ENCODE measurements around the gene UNC13B. TPM values are rescaled to one million over a fixed set of nuclear protein-coding genes. Genes with fewer than 3 reads are reported as not detected.
"Not testable (repeated sequence)": the region's sequence is repeated elsewhere in the genome, so short reads cannot be mapped to it uniquely, and the experiment has no call there.

UNC13B gene
- total RNA-seq, 1 experiment from 2014 or later, result 19.7 TPM

DNA sequence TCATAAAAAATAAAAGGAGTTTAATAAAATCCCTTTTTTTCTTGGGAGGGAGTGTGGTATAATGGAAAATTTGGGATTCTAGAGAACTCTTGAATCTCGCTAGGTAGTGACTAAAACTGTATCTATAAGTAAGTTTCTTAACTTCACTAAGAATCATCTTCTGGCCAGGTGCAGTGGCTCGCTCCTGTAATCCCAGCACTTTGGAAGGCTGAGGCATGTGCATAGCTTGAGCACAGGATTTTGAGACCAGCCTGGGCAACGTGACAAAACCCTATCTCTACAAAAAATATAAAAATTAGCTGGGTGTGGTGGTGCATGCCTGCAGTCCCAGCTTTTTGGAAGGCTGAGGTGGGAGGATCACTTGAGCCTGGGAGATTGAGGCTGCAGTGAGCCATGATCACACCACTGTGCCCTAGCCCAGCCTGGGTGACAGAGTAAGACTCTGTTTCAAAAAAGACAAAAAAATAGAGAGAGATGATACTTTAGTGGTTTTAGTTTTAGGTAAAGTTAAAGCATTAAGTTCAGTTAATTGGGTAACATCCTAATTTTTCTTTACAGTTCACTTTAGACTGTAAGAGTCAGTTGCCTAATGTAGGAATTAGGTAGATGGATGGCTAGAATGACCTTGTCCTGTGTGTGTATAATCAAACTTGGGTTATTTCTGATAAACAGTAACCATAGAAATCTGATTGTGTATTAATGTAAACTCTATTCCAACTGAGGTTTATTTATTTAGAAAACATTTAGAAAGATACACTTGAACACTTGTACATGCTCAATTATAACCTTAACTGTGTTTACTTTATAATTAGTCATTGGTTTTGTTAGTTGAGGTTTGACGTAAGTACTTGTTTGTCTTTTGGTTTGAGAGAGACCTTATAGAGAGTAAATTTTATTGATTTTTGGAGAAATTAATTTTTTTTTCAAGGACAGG is 17.8 kb downstream of the UNC13B start:
- ChIA-PET CTCF (no interaction called here), POLR2A (no interaction called here)
- BruUV-seq (replicated peaks), result no TSS peak
- H3K36me3 ChIP-seq (ENCODE audit: control insufficient read depth, insufficient read depth, low read length), result no peaks in the 10 kb centered on the region
- no peak for DNase-seq
- Mint-ChIP-seq H3K36me3 (ENCODE audit: insufficient read depth, unreplicated experiment) (no peaks in the 10 kb centered on the region), H3K27me3 (ENCODE audit: insufficient read depth, unreplicated experiment) (no peaks in the 10 kb centered on the region), H3K9me3 (ENCODE audit: unreplicated experiment) (peaks cover 26% of the 10 kb centered on the region), H3K27ac (ENCODE audit: unreplicated experiment) (no peak overlapping the region), H3K4me1 (ENCODE audit: low read depth, unreplicated experiment) (no peaks in the 10 kb centered on the region), H3K4me3 (ENCODE audit: unreplicated experiment) (no peak overlapping the region)
- H3K4me1 ChIP-seq, result no peaks in the 10 kb centered on the region
- TF ChIP-seq, protein P1, sequence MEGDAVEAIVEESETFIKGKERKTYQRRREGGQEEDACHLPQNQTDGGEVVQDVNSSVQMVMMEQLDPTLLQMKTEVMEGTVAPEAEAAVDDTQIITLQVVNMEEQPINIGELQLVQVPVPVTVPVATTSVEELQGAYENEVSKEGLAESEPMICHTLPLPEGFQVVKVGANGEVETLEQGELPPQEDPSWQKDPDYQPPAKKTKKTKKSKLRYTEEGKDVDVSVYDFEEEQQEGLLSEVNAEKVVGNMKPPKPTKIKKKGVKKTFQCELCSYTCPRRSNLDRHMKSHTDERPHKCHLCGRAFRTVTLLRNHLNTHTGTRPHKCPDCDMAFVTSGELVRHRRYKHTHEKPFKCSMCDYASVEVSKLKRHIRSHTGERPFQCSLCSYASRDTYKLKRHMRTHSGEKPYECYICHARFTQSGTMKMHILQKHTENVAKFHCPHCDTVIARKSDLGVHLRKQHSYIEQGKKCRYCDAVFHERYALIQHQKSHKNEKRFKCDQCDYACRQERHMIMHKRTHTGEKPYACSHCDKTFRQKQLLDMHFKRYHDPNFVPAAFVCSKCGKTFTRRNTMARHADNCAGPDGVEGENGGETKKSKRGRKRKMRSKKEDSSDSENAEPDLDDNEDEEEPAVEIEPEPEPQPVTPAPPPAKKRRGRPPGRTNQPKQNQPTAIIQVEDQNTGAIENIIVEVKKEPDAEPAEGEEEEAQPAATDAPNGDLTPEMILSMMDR (IDR thresholded peaks at IDR 0.05; ENCODE audit: insufficient read depth in 1 of 2, low read depth in 1 of 2, low read length in 1 of 2, severe bottlenecking in 1 of 2, unreplicated experiment in 1 of 2), result no peak
- H3K4me3 ChIP-seq (ENCODE audit: low read depth, low read length), result no peak overlapping the region
- H3K9me3 ChIP-seq, result no peaks in the 10 kb centered on the region
- H3K27me3 ChIP-seq (replicated peaks; ENCODE audit: control insufficient read depth, insufficient read depth, low read length), result no peaks in the 10 kb centered on the region
- intact Hi-C loops (cut with micrococcal nuclease; ENCODE audit: unreplicated experiment), result no loop called here

DNA sequence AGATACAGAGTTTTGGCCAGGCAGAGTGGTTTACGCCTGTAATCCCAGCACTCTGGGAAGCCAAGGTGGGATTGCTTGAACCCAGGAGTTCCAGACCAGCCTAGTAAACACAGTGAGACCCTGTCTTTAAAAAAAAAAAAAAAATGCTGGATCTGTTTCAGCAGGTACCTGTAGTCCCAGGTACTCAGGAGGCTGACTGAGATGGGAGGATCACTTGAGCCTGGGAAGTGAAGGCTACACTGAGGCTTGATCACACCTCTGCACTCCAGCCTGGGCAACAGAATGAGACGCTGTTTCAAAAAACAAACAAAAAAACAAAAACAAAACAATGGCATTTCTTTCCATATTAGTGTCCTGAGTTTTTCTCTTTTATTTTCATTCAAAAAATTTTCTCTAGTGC is 19.0 kb downstream of the UNC13B start:
- TF ChIP-seq, protein P1 (IDR thresholded peaks at IDR 0.05; ENCODE audit: insufficient read depth in 1 of 2, low read depth in 1 of 2, low read length in 1 of 2, severe bottlenecking in 1 of 2, unreplicated experiment in 1 of 2), result no peak
- no peaks in the 10 kb centered on the region for H3K36me3 Mint-ChIP-seq (ENCODE audit: insufficient read depth, unreplicated experiment)
- intact Hi-C loops (cut with micrococcal nuclease; ENCODE audit: unreplicated experiment), result no loop called here
- no peak for DNase-seq
- H3K36me3 ChIP-seq (ENCODE audit: control insufficient read depth, insufficient read depth, low read length), result no peaks in the 10 kb centered on the region
- no peaks in the 10 kb centered on the region for H3K27me3 ChIP-seq (replicated peaks; ENCODE audit: control insufficient read depth, insufficient read depth, low read length)
- no peak overlapping the region for H3K27ac Mint-ChIP-seq (ENCODE audit: unreplicated experiment)
- H3K4me3 Mint-ChIP-seq (ENCODE audit: unreplicated experiment), result no peak overlapping the region
- no TSS peak for BruUV-seq (replicated peaks)
- H3K4me1 ChIP-seq, result no peaks in the 10 kb centered on the region
- no peaks in the 10 kb centered on the region for H3K4me1 Mint-ChIP-seq (ENCODE audit: low read depth, unreplicated experiment)
- CTCF ChIA-PET, result no interaction called here
- POLR2A ChIA-PET, result no interaction called here
- H3K27me3 Mint-ChIP-seq (ENCODE audit: insufficient read depth, unreplicated experiment), result no peaks in the 10 kb centered on the region
- H3K4me3 ChIP-seq (ENCODE audit: low read depth, low read length), result no peak overlapping the region
- no peaks in the 10 kb centered on the region; the same call in 1 of the 2 replicates for H3K9me3 ChIP-seq
- peaks cover 19% of the 10 kb centered on the region for H3K9me3 Mint-ChIP-seq (ENCODE audit: unreplicated experiment)

DNA sequence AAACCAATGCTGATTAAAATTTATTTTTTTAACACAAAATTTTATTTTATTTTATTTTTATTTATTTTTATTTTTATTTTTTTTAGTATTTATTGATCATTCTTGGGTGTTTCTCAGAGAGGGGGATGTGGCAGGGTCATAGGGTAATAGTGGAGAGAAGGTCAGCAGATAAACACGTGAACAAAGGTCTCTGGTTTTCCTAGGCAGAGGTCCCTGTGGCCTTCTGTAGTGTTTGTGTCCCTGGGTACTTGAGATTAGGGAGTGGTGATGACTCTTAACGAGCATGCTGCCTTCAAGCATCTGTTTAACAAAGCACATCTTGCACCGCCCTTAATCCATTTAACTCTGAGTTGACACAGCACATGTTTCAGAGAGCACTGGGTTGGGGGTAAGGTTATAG is 20.6 kb downstream of the UNC13B start:
- H3K4me1 ChIP-seq; BruUV-seq (replicated peaks); H3K9me3 ChIP-seq; POLR2A ChIA-PET; DNase-seq; H3K27me3 Mint-ChIP-seq (ENCODE audit: insufficient read depth, unreplicated experiment); H3K4me3 Mint-ChIP-seq (ENCODE audit: unreplicated experiment); H3K4me3 ChIP-seq (ENCODE audit: low read depth, low read length); intact Hi-C loops (cut with micrococcal nuclease; ENCODE audit: unreplicated experiment); H3K27ac Mint-ChIP-seq (ENCODE audit: unreplicated experiment); H3K27me3 ChIP-seq (replicated peaks; ENCODE audit: control insufficient read depth, insufficient read depth, low read length); H3K36me3 Mint-ChIP-seq (ENCODE audit: insufficient read depth, unreplicated experiment); H3K4me1 Mint-ChIP-seq (ENCODE audit: low read depth, unreplicated experiment); H3K36me3 ChIP-seq (ENCODE audit: control insufficient read depth, insufficient read depth, low read length); CTCF ChIA-PET: not testable (repeated sequence)
- peaks cover 19% of the 10 kb centered on the region for H3K9me3 Mint-ChIP-seq (ENCODE audit: unreplicated experiment)

DNA sequence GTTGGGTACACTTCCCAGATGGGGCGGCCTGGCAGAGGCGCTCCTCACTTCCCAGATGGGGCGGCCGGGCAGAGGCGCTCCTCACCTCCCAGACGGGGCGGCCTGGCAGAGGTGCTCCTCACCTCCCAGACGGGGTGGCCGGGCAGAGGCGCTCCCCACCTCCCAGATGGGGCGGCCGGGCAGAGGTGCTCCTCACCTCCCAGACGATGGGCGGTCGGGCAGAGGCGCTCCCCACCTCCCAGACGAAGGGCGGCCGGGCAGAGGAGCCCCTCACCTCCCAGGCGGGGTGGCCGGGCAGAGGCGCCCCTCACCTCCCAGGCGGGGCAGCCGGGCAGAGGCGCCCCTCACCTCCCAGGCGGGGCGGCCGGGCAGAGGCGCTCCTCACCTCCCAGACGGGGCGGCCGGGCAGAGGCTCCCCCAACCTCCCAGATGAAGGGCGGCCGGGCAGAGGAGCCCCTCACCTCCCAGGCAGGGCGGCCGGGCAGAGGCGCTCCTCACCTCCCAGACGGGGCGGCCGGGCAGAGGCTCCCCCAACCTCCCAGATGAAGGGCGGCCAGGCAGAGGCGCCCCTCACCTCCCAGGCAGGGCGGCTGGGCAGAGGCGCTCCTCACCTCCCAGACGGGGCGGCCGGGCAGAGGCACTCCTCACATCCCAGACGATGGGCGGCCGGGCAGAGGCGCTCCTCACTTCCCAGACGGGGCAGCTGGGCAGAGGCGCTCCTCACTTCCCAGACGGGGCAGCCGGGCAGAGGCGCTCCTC is 21.4 kb downstream of the UNC13B start:
- H3K36me3 Mint-ChIP-seq (ENCODE audit: insufficient read depth, unreplicated experiment); intact Hi-C loops (cut with micrococcal nuclease; ENCODE audit: unreplicated experiment); H3K9me3 ChIP-seq; H3K4me3 Mint-ChIP-seq (ENCODE audit: unreplicated experiment); CTCF ChIA-PET; H3K27ac Mint-ChIP-seq (ENCODE audit: unreplicated experiment); H3K27me3 Mint-ChIP-seq (ENCODE audit: insufficient read depth, unreplicated experiment); DNase-seq; H3K4me1 ChIP-seq; H3K36me3 ChIP-seq (ENCODE audit: control insufficient read depth, insufficient read depth, low read length); BruUV-seq (replicated peaks); H3K27me3 ChIP-seq (replicated peaks; ENCODE audit: control insufficient read depth, insufficient read depth, low read length); H3K4me1 Mint-ChIP-seq (ENCODE audit: low read depth, unreplicated experiment); POLR2A ChIA-PET; H3K4me3 ChIP-seq (ENCODE audit: low read depth, low read length): not testable (repeated sequence)
- peaks cover 19% of the 10 kb centered on the region for H3K9me3 Mint-ChIP-seq (ENCODE audit: unreplicated experiment)

DNA sequence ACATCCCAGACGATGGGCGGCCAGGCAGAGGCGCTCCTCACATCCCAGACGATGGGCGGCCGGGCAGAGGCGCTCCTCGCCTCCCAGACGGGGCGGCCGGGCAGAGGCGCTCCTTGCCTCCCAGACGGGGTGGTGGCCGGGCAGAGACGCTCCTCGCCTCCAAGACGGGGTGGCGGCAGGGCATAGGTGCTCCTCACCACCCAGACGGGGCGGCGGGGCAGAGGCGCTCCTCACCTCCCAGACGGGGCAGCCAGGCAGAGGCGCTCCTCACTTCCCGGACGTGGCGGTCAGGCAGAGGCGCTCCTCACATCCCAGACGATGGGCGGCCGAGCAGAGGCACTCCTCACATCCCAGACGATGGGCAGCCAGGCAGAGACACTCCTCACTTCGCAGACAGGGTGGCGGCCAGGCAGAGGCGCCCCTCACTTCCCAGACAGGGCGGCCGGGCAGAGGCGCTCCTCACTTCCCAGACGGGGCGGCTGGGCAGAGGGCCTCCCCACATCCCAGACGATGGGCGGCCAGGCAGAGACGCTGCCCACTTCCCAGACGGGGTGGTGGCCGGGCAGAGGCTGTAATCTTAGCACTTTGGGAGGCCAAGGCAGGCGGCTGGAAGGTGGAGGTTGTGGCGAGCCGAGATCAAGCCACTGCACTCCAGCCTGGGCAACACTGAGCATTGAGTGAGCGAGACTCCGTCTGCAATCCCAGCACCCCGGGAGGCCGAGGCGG is 22.1 kb downstream of the UNC13B start:
- H3K27ac Mint-ChIP-seq (ENCODE audit: unreplicated experiment); BruUV-seq (replicated peaks); H3K4me1 Mint-ChIP-seq (ENCODE audit: low read depth, unreplicated experiment); H3K27me3 ChIP-seq (replicated peaks; ENCODE audit: control insufficient read depth, insufficient read depth, low read length); H3K36me3 ChIP-seq (ENCODE audit: control insufficient read depth, insufficient read depth, low read length); H3K4me3 Mint-ChIP-seq (ENCODE audit: unreplicated experiment); DNase-seq; H3K4me3 ChIP-seq (ENCODE audit: low read depth, low read length); H3K27me3 Mint-ChIP-seq (ENCODE audit: insufficient read depth, unreplicated experiment); intact Hi-C loops (cut with micrococcal nuclease; ENCODE audit: unreplicated experiment); CTCF ChIA-PET; H3K36me3 Mint-ChIP-seq (ENCODE audit: insufficient read depth, unreplicated experiment); H3K9me3 ChIP-seq; POLR2A ChIA-PET; H3K4me1 ChIP-seq: not testable (repeated sequence)
- peaks cover 19% of the 10 kb centered on the region for H3K9me3 Mint-ChIP-seq (ENCODE audit: unreplicated experiment)

Data from Caco-2 (cell line).